HG03097 (cell line): ENCODE measurements around the gene NQO2.
A peak's percentile ranks its signal among the peaks of the same experiment; 100 is the strongest.
"Not testable (repeated sequence)": the region's sequence is repeated elsewhere in the genome, so short reads cannot be mapped to it uniquely, and the experiment has no call there.

Experiments
- ATAC-seq: cut with Tn5 transposase; IDR thresholded peaks from one replicate; pipeline ENCODE4 v1.9.1; 2021; ENCODE audit not compliant: unreplicated experiment, low FRiP score

The NQO2 gene

DNA sequence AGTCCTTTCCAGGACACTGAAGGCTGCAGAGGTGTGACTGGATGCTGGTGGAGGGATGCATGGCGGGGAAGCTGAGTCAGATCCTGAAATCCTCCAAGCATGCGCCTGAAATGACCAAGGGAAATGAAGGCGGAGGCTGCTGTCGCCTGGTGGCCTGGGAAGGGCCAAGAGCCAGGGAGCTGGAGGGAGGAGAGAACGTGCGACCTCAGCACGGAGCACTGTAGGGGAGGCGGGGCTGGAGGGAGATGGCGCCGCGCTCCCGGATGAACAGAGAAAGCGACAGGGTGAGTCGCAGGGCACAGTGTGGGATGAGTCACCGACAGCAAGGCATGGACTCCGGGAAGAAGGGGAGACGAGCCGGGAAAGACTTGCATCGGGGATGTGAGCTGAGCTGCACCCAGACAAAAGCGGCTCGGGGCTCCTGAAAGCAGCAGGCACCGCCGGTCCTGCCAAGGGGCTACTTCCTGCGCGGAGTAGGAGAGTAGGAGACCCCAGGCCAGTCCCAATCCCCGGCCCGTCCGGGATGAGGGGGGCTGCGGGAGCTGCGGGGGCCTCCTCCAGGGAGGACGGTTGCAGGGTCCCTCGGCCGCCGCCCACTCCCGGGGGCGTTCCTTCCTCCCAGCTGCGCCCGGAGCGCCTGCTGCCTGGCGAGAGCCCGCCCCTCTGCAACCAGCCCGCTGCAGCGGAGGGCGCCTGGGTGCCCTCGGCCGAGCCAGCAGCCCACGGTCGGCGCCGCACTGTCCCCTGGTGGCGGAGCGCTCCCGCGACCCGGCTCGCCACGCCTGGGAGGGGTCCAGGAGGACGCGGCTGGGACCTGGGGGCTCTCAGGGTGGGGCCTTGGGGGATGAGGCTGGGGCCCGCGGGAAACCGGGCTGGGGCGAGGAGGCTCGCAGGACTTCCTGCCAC, 11.0 kb upstream of the NQO2 start:
- ATAC-seq = peak; percentile 64

DNA sequence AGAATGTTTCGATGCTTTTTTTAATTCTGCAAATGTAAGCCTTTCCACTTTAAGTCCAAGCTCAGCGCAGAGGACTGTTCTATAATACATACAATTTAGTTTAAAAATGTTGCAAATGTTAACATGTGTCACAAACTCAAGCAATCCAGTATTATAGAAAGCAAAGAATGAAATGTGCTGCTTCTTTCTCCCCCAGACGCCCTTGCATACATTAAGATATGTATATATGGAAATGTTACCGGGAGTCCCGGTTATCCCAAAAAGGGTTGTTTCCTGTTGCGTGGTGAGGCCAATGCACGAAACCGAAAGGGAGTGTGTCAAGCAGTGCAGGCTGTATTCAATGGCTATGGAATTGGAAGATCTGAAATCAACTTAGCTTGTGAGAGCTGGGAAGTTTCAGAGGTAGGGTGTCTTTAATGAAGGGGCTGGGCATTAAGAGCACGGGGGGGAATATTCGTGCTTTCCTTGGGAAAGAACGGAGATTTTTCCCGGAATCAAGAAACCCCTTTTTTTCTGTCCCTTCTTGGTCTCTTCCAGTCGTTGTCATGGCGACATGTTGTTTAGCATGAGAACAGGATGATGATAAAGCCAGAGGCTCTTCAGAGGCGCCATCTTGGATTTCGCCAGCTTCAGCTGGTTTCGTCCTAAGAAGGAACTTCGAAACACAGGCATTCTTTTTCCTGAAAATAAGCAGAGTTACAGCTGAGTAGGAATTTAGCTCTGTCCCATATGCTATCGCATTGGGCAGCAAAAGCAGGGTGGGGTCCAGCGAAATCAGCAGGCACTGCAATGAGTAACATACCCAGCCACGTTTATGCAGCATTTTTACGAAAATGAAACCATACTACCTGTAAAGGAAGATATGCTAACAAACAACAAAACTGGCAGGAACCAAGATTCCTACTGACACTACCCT, 10.1 kb upstream of the NQO2 start:
- peak; percentile 59 for ATAC-seq

DNA sequence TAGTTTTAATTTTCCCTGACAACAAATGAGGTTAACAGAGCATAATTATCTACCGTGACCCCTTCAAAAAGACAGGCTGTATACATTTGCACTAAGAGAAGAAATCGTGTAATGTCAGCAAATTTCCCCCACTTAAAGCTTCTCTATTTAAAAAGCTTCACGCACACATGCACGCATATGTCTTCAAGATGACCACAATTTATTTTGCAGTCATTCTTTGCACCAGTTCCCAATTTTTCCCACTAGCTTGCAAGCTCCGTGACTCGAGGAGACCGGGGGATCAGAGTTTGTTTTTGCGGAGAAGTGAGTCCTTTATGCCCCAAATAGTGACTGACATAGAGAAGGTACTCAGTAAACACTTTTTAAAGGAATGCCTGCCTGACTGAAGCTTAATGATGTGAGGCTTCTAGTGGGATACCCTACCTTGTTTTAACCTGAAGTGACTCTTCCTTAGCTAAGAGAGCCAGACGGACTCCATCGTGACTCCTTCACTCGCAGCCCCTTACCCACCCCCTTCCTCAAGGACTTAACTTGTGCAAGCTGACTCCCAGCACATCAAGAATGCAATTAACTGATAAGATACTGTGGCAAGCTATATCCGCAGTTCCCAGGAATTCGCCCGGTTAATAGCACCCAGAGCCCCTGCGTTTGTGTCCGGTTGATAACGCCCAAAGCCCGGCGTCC, 9.3 kb upstream of the NQO2 start:
- ATAC-seq = no peak

DNA sequence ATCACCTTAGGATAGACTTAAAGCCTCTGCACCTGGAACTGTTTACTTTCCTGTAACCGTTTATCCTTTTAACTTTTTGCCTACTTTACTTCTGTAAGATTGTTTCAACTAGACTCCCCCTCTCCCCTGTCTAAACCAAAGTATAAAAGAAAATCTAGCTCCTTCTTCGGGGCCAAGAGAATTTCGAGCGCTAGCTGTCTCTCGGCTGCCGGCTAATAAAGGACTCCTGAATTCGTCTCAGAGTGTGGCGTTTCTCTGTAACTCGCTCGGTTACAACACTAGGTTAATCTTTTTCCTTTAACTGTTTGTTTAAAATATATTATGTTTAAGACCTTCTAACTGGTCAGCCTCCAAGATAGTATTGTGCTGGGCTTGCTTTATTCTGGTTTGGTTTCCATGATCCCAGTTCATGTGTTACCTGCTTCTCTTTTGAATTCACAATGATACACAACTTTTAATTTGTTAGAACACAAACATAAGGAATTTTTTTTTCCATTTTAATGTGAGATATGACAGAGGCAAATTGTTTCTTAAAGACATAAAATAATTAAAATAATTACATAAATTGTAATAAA, 8.7 kb upstream of the NQO2 start:
- ATAC-seq = no peak

DNA sequence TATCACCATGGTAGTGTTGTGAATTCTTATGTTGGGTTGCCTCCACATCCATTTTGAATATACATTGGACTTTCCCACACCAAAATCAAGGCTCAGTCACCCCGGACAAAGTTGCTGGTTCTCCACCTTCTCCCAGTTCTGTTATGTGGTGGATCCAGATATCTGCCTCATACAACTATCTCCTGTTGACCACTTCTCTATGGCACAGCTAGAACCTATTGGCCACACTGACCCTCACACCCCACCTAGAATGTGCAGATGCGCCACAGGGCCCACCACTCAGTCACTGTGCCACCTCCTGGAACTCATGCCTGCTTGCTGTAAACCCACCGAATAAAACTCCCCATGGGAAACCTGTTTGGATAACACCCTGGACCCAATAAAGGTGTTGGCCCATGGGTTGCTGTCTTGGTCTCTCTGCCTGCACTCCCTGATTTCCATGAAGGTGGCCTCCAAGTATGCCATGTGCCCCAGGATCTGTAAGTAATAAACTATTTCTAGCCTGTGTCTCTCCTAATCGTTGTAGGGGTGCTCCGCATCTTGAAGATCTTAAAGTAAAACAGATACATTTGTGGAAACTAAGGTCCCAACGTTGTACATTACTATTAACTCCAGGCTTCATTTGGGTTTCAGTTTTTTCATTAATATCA, 7.2 kb upstream of the NQO2 start:
- no peak for ATAC-seq

DNA sequence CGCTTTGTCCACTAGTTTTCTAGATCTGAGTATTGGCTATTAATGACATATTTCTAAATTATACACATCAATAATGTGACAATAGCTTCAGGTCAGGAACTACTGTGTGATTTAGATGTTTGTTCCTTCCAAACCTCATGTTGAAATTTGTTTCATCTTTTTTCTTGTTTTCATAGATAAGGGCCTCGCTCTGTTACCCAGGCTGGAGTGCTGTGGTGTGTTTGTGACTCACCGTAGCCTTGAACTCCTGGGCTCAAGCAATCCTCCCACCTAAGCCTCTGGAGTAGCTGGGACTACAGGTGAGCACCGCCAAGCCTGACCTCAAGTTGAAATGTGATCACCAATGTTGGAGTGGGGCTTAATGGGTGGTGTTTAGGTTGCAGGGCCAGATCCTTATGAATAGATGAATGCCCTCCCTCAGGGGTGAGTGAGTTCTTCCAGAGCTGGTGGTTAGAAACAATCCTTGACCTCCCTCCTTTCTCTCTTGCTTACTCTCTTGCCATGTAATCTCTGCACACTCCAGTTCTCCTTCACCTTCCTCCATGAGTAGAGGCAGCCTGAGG, 5.9 kb upstream of the NQO2 start:
- ATAC-seq = no peak

DNA sequence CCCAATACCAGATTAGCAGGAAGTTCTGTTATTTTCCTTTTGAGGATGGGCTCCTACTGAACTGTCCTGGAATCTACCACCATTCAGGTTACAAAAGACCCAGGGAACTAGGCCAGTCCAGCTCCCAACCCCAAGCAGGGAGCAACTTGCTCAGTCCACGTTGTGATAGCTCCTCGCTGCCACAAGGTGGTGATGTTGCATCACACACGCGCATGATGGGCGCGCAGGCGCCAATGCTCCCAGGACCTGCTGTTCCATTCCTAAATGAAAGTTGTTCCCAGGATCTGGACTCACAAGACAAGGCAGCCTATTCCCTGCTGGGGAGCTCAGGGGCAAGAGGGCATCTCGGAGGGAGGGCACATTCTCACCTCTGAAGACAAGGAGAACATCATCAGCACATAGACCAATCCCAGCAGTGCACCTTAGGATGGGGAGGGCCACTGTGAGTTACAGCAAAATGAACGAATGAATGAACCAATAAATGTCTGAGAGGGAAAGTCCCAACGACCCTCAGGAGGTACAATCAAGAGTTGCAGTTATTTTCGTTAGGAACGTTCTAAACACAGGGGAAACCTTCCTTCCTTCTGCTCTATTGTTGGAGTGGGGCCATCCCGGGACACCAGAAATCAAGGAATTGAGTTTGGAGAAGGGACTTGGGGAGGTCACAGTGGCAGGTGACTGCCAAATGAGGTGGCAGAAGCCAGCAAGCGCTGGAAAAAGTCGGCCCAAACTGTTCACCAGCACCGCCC, 1.3 kb upstream of the NQO2 start:
- peak; percentile 49 for ATAC-seq

DNA sequence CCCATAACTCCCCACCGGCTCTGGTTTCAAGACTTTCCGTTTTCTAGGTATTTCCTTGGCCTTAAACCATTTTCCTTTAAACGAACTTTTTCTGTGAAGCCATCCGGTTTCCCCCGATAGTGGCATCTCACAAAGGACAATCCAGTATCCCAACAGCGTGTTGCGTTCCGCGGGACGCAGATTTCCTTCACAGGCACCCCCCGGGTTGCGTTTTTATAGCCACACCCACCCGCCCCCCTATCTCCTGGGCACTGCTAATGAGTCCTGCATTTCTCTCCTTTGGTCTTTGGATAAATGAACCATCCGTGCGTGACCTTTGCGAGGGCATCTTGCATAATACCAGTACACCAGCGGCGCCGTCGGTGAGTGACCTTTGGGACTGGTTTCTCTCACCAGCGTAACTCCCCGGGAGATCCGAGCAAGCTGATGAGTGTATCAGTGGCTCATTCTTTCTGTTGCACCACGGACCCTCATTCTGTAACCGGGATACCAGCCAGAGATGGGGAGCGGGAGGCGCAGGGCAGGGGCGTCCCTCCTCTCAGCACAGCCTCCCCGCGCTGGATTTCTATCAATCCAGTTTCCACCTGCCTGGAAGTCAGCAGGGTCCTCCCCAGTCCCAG, 586 bp upstream of the NQO2 start:
- peak; percentile 7 for ATAC-seq

DNA sequence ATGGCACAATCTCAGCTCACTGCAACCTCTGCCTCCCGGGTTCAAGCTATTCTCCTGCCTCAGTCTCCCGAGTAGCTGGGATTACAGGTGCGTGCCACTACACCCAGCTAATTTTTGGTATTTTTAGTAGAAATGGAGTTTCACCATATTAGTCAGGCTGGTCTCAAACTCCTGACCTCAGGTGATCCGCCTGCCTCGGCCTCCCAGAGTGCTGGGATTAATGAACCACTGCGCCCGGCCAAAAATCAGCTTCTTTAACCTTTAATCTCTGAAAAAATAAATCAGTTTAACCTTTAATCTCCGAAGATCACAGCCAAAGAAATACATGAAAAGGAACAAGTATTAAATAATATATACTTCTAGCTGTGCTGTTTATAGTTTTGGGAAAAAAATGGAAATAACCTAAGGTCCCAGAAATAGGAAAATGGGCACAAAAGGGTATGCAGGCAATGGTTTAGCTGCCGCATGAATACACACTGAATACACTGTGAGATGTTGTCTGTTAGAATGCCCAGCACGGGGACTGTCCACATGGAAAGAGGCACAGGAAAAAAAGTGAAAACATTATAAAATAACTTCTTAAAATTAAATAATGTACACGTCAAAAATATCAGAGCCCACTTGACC, 1.6 kb downstream of the NQO2 start:
- ATAC-seq = no peak

DNA sequence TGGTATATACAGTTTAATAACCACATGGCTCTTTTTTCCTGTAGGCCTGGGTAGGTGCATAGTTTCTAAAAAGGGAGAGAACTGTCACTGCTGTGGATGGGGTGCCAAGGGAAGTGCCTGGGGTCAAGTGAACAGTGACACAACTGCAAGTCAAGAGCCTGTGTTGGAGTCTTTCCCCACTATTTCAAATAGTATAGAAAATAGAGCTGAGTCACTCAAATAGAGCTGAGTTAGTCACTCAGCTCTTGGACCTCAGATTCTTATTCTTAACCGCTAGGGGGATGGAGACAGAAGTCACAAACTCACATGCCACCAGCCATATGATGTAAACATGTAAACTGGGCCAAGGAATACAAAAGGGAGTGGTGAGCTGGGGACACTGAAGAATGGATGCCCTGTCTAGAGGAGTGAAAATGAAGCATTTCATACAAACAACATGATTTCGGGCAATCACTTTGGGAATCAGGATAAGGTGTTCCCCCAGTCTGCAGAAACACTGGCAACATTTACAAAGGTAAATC, 2.1 kb downstream of the NQO2 start:
- no peak for ATAC-seq

DNA sequence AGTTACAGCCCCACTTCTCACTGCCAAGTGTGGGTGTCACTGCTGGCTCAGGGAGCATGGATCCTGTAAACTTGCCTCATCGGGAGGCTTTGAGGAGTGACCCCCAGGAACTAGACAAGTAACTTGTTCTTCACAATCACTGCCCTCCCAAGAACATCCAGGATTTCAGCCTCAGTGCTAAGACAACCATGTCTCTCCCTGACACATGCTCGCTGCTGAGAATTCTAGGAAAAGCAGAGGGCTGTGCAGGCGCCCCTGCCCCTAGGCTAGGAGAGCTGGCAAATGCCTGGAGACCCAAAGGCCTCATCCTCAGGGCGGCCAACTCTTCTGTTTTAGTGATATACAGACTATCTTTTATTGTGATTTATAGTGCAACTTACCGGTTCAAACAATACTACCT, 3.5 kb downstream of the NQO2 start:
- ATAC-seq = not testable (repeated sequence)

DNA sequence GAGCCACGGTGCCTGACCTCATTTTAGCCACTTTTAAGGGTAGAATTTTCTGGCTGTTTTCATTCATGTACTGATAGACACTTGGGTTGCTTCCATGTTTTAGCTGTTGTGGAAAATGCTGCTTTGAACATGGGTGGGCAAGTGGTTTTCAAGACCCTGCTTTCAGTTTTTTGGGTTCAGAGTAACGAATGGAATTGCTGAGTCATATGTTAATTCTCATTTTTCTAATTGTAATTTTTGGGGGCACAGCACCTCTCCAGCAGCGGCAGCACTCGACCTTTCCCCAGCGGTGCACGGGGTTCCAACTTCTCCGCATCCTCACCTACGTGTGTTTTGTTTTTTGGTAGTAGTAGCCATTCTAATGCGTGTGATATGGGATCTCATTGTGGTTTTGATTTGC, 5.4 kb downstream of the NQO2 start:
- ATAC-seq = no peak

DNA sequence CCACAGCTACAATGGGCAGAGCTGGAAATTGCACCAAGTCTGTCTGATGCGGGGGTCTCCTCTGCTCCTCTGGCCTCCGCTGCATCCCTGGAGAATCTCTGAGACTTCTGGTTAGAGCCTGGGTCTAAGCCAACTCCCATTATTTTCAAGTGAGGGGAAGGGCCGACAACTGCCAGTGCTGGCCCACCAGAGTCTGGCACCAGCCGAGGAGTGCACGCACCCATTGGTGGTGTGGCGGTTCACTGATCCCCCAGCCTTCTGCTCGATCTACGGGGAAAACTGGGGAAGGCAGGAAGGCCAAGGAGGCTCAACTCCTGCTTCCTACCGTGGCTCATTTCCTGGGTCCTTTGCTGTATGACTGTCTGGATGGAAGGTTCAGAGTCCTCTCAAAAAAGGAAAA, 6.2 kb downstream of the NQO2 start:
- ATAC-seq = no peak

DNA sequence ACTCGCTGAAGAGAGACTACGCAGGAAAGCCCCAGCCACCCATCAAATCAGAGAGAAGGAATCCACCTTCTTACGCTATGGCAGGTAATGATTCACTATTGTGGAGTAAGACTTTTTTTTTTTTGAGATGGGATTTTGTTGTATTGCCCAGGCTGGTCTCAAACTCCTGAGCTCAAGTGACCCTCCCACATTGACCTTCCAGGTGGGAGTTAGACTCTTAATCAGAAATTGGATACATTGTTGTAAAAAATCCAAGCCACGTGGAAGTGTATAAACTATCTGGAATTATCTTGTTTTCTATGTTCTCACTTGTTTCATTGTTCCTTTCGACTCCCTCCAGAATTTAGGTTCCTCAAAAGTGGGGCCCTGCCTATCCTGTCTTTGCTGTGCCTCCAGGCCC, 6.8 kb downstream of the NQO2 start:
- no peak for ATAC-seq

DNA sequence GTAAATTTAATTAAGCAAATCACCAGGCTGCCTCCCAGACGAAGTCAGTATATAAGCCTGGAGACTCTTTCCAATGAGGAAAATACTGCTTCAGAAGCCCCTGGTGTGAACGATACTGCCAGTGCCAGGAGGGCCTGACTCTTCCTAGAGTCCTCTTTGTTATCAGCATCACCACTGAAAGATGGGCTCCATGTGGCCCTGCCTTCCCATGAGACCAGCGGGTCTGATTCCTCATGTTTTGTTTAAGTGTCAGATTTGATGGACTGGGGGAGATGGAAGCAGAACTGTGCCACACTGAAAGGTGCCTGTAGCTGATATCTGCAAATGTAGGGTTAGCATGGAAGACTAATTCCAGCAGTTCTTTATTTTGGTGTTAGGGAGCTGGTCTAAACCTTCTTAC, 7.9 kb downstream of the NQO2 start:
- no peak for ATAC-seq

DNA sequence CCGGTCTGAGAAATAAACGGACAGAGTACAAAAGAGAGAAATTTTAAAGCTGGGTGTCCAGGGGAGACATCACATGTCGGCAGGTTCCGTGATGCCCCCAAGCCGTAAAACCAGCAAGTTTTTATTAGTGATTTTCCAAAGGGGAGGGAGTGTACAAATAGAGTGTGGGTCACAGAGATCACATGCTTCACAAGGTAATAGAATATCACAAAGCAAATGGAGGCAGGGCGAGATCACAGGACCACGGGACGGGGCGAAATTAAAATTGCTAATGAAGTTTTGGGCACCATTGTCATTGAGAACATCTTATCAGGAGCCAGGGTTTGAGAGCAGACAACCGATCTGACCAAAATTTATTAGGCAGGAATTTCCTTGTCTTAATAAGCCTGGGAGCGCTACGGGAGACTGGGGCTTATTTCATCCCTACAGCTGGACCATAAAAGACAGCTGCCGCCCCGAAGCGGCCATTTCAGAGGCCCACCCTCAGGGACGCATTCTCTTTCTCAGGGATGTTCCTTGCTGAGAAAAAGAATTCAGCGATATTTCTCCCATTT, 9.1 kb downstream of the NQO2 start:
- not testable (repeated sequence) for ATAC-seq

DNA sequence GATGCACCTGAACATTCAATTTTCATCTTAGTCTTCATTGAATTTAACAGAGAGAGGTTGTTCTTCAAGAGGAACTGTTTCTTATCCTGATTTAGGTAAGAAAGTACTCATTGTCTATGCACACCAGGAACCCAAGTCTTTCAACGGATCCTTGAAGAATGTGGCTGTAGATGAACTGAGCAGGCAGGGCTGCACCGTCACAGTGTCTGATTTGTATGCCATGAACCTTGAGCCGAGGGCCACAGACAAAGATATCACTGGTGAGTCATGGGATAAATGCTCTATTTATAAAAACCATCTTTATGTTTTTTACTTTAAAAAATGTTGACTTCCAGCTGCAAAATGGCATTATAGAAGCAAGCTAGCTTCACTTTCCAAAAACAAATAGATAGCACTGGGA, 10.2 kb downstream of the NQO2 start:
- no peak for ATAC-seq

DNA sequence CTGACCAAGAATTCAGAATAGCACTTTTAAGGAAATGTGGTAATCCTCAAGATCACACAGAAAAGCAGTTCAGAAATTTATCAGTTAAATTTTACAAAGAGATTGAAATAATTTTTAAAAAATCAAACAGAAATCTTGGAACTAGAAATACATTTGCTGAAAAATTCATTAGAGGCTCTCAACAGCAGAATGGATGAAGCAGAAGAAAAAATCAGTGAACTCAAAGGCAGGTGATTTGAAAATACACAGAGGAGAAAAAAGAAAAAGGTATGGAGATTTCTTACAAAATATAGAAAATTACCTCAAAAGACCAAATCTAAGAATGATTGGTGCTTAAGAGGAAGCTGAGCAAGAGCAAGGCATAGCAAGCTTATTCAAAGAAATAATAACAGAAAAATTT, 11.5 kb downstream of the NQO2 start:
- ATAC-seq = no peak
